HG03175 (cell line): ENCODE data around the gene TLK1.
A peak's percentile ranks its signal among the peaks of the same experiment; 100 is the strongest.
"Not testable (repeated sequence)": the region's sequence is repeated elsewhere in the genome, so short reads cannot be mapped to it uniquely, and the experiment has no call there.

Experiments used
- ATAC-seq: cut with Tn5 transposase; IDR thresholded peaks from one replicate; pipeline ENCODE4 v1.9.1; 2021; ENCODE audit warnings: mild to moderate bottlenecking, moderate library complexity; ENCODE audit not compliant: unreplicated experiment

Gene TLK1

DNA sequence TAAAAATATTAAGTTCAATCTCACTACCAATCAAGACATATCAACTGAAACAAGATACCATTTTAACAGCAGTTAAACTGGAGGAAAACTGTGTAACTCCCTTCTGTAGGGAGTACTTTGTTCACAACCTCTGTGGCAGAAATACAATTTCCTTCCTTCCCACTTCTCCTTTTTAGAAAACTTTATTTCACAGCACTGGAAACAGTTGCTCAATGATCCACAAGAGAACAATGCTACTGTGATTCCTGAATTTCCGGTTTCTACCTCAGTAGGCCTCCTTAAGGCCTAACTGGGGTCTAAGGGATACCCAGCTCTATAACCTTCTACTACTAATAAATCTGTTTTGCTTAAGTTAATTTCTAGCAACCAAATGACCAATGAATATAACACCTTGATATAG, 14.1 kb downstream of the TLK1 start:
- ATAC-seq: no peak

DNA sequence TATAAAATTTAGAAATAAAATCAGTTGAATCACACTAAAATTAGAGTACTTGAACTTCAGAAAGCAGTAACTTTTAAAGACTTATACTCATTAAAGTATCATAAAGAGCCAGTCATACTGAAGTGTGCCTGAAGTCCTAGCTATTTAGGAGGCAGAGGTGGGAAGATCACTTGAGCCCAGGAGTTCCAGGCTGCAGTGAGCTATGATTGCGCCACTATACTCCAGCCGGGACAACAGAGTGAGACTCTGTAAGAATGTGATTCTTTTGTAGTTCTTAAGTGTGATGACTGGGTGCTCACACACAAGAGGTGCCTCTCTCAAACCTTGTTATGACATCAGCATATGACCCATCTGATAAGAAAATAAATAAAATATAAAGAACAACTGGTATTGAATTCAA, 14.6 kb downstream of the TLK1 start:
- no peak for ATAC-seq

DNA sequence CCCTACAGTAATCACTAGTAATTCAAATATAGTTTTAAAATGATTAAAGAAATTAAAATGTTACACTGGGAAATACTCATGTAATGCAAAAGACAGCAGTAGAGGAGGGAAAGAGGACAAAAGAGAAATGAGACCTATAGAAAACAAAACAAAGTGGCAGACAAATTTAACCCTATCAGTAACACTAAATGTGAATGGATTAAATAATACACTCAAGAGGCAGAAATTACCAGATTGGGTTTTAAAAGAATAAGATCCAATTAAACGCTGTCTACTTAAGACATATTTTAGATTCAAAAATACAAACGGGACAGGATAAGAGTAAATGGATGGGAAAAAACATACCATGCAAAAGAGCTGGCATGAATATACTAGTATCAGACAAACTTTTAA, 17.0 kb downstream of the TLK1 start:
- no peak for ATAC-seq

DNA sequence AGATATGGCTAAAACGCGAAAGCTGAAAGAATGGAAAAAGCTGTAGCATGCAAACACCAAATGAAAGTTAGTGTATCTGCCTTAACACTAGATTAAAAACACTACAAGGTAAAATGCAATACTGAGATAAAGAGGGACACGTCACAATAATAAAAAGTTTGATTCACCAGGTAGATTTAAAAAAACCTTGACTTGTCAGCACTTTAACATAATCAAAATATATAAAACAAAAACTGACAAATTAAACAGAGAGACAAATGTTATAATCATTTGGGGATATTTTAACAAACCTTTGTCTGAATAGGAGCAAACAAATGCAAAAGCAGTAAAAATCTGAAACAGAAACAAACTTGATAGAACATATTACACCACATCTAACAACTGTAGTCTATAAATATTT, 18.3 kb downstream of the TLK1 start:
- no peak for ATAC-seq

DNA sequence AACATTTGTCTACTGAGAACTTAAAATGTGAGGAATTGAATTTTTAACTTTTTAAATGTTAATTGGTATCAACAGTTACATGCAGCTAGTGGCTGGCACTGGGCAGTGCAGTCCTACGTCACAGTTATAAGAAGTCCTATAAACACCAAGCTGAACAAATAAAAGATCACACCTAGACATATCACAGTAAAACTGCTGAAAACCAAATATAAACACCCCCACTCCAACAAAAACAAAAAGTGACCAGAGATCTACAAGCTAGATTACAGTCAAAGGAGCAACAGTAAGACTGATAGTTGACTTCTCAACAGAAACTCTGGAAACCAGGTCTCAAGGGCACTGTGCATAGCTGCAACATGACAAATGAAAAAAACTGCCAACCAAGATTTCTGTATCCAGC, 19.4 kb downstream of the TLK1 start:
- no peak for ATAC-seq

DNA sequence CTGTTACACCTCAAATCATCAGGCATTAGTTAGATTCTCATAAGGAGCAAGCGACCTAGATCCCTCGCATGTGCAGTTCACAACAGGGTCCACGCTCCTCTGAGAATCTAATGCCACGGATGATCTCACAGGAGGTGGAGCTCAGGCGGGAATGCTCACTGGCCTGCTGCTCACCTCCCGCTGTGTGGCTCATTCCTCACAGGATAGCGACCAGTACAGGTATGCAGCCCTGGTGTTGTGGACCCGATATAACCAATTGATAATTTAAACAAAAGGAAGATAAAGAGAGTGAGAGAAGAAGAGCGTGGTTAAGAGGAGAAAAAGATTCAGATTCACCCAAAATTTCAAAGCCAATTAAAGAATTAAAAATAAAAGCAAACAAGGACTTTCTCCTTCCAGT, 20.8 kb downstream of the TLK1 start:
- no peak for ATAC-seq

DNA sequence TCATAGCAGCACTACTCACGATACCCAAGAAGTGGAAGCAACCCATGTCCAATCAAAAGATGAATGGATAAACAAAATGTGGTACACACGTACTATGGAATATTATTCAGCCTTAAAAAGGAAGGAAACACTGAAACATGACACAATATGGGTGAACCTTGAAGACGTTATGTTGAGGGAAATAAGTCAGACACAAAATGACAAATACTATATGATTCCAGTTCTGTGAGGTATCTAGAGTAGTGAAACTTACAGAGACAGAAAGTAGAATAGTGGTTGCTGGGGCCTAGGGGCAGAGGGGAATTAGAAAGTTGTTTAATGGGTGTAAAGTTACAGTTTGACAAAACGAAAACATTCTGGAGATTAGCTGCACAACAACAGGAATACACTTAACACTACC, 24.7 kb downstream of the TLK1 start:
- ATAC-seq: peak; percentile 89

DNA sequence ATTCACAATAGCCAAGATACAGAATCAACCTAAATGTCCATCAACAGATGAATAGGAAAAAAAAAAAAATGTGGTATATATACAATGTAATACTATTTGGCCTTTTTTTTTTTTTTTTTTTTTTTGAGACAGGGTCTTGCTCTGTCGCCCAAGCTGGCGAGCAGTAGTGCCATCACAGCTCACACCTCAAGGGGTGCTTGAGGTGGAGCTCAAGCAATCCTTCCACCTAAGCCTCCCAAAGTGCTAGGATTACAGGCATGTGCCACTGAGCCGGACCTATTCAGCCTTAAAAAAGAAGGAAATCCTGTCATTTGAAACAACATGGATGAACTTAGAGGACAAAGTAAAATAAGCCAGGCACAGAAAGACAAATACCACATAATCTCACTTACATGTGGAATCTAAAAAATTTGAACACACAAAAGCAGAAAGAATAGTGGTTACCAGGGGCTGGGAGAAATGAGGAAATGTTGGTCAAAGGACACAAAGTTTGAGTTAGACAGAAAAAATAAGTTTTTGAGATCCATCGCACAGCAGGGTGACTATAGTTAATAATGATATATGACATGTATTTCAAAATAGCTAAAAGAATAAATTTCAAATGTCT, 26.0 kb downstream of the TLK1 start:
- no peak for ATAC-seq

GRCh38 chr2:171132086-171132485, 28.6 kb downstream of the TLK1 start:
- no peak for ATAC-seq

DNA sequence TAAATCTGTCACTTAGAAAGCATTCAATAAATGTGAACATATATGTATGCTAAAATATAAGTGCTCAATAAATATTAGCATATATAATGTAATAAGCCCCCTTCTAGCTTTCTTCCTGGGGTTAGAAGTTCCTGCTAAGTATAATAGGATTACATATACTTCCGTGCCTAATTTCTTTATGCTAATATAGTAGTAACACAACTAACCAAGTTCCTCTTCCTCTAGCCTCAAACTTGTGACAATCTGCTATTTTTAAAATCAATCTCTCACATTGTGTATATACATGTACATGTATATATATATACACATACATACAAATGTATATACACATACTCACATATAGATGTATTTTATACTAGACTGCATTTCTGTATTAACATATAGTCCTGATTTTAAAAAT, 32.2 kb downstream of the TLK1 start:
- ATAC-seq: no peak

- no peak for ATAC-seq
Observed at GRCh38 chr2:171124541-171124940, 36.2 kb downstream of the TLK1 start.

DNA sequence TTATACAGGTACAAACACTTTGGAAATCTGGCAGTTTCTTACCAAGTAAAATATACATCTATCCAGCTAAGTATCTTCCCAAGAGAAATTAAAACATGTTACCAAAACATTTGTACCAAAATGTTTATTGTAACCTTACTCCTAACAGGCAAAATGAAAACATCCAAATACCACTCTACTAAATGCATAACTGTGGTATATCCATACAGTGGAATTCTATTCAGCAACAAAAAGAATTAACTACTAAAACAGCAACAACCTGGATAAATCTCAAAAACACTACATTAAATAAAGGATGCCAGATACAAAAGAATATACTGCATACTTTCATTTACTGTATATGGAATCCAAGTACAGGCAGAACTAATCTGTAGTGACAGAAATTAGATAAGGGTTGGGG, 51.1 kb downstream of the TLK1 start:
- ATAC-seq: no peak

- no peak for ATAC-seq
Observed at GRCh38 chr2:171109020-171109419, 51.7 kb downstream of the TLK1 start.

- ATAC-seq: no peak
Observed at GRCh38 chr2:171107803-171108202, 52.9 kb downstream of the TLK1 start.

DNA sequence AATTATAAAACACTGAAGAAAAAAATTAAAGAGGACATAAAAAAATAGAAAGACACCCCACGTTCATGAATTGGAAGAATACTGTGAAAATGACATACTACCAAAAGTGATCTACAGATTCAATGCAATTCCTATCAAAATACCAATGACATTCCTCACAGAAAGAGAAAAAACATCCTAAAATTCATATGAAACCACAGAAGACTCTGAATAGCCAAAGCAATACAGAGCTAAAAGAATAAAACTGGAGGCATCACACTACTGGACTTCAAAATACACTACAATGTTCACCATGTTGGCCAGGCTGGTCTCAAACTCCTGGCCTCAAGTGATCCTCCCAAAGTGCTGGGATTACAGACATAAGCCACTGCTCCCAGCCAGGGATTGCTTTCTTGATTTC, 56.3 kb downstream of the TLK1 start:
- no peak for ATAC-seq

DNA sequence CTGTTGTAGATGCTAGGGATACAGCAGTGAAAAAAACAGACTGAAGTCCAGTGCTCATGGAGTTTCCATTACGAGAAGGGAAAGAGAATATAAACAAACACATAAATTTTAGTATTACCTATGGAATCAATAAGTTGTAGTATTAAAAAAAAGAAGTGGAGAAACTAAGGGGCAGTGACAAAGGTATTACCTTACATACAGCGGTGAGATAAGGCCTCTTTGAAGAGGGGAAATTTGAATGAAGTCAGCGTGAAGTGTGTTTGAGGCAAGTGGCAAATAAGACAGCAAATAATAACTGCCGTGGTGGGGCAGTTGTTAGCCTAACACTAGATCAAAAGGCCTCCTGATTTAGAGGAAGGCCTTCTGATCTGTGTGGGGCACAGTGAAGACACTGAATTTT, 57.9 kb downstream of the TLK1 start:
- no peak for ATAC-seq

DNA sequence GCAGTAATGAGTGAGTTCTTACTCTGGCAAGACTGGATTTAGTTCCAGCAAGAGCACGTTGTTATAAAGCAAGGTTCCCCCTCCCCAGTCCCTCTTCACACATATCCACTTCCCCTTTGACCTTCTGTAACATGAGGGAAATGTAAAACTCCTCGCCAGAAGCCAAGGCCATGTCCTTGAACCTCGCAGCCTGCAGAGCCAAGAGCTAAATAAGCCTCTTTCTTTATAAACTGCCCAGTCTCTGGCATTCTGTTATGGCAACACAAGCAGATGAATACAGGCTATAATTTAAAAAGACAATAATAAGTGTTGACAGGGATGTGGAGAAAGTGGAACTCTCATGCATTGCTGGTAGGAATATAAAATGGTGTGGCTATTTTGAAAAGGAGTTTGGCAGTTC, 60.3 kb downstream of the TLK1 start:
- no peak for ATAC-seq

GRCh38 chr2:171098607-171099006, 62.1 kb downstream of the TLK1 start:
- ATAC-seq: no peak

- ATAC-seq: no peak
Observed at GRCh38 chr2:171095014-171095582, 65.6 kb downstream of the TLK1 start.

DNA sequence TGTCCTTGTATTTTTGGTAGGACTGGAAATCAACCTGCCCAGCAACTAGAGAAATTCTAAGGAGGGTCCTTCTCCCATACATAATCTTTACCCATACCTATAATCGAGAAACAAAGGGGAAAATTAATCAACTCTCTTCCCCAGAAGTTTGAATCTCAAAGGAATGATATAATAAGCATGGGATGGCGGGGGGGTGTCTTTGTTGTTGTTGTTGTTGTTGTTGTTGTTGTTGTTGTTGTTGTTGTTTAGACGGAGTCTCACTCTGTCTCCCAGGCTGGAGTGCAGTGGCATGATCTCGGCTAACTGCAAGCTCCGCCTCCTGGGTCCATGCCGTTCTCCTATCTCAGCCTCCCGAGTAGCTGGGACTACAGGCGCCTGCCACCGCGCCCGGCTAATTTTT, 69.2 kb downstream of the TLK1 start:
- ATAC-seq: not testable (repeated sequence)

DNA sequence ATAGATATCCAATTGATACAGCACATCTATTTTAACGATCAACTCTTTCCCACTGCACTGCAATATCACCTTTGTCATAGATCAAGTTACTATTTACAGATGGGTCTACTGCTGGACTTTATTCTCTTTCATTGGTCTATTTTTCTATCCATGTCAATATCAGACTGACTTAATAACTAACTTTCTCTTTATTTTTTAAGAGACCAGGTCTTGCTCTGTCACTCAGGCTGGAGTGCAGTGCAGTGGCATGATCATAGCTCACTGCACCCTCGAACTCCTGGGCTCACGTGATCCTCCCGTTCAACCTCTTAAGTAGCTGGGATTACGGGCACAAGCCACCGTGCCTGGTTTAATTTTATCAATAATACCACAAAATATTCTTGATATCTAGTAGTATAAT, 71.2 kb downstream of the TLK1 start:
- ATAC-seq: no peak

DNA sequence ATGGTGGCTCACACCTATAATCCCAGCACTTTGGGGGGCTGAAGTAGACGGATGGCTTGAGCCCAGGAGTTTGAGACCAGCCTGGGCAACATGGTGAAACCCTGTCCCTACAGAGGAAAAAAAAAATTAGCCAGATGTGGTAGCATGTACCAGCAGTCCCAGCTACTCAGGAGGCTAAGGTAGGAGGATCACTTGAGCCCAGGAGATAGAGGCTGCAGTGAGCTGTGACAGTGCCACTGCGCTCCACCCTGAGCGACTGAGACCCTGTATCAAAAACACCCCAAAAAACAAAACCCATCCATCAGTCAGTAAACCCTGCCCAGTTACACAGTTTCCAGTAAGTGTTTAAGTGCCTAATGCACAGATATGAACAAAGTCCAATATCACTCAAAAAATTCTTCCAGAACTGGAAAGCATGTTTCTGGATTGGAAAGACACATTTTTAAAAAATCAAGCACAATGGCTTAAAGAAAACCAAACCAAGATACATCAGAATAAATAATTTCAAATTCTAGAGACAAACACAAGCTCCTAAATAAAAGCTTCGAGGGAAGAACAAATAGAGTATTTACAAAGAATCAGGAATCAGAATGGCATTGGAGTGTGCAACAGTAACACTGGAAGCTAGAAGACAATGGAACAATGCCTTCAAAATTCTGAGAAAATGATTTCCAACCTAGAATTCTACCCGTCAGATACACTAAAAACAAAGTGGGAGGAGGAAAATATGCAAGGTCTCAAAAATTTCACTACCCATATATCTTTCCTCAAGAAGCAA, 72.4 kb downstream of the TLK1 start:
- no peak for ATAC-seq

DNA sequence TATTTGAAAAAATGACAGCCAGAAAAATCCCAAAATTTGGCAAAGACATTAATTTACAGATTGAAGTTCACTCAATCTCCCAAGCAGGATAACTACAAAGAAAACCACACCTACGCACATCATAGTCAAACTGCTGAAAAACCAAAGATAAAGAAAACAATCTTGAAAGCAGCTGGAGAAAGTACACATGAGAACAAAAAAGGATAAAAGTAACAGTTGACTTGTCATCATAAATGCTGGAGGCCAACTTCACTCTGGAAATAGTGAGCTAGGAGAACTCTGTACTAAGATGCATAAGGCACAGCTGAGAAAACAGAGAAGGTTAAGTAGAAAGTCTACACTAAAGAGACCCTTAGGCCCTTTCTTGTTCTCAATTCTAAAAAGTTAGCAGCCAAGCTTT, 73.1 kb downstream of the TLK1 start:
- no peak for ATAC-seq
